ENCODE results near the gene TMEM167B.

TMEM167B gene

DNA sequence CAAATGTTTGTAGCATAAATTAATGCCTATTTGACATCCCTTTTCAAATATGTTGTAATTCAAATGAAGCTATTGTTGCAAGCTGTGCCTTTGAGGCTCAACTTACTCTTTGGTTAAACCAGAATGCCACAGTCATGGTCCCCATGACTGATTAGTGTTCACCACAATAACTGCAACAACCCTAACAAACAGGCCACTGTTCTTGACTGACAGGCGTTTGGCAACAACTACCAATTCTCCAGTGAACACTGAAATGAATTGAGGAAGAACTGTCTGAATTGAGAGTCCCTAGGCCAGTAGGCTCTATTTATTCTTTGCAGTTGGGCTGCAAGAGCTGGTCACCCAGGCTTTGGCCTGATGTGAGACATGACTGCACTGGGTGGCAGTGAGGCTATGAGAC is 6.6 kb upstream of the TMEM167B start:
- no peak for DNase-seq

DNA sequence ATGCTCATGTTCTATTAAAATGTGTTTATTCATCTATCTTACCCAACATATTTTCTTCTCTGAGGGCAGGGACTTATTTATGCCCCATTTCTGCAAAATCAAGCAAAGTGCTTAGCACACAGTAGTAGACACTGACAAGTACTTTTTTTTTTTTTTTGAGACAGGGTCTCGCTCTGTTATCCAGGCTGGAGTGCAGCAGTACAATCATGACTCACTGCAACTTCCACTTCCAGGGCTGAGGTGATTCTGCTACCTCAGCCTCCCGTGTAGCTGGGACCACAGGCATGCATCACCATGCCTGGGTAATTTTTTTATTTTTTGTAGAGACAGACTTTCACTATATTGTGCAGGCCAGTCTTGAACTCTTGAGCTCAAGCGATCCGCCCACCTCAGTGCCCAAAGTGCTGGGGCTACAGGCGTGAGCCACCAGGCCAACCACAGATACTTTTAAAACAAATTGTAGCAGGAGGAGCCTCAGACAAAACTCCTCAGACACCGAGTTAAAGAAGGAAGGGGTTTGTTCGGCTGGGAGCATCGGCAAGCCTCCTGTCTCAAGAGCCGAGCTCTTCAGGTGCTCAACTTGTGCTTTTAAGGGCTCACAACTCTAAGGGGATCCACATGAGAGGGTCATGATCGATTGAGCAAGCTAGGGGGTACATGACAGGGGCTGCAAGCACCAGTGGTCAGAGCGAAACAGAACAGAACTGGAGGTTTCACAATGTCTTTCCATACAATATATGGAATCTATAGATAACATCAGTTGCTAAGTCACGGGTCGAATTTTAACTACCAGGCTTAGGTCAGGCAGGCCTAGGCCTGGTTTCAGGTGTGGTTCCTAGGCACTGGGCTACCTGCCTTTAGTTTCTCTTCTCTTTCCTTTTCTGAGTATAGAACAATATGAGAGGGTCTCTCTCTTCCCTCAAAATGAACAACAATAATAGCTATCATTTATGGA is 5.7 kb upstream of the TMEM167B start:
- no peak for DNase-seq

DNA sequence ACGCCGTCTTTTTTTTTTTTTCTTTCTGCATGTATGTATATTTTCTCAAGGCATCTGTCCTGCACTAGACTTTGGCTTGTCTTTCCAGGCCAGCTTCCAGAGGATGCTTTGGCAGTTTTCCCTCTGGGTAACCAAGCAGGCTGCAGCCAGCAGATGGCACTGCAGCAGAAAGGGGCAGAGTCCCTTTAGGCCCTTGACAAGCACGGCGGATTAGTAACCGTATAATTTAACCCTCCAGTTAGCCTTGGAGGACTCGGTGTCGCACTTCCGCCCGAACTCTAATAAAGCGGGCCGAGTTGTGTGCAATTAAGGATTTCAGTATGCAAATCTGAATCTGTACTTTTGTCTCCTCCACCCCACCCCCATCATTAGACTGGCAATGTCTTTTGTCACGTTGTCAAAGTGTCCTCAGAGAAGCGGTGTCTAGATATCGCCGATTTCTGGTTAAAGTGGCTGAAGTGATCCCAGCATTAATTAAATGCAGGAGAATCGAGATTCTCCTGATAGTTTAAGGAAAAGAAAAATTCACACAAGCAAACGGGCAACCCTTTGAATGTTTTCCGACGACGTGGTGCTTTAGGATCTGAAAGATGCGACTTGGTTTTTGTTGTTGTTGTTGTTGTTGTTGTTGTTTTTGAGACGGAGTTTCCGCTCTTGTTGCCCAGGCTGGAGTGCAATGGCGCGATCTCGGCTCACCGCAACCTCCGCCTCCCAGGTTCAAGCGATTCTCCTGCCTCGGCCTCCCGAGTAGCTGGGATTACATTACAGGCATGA is 1.1 kb upstream of the TMEM167B start:
- DNase-seq, result no peak

DNA sequence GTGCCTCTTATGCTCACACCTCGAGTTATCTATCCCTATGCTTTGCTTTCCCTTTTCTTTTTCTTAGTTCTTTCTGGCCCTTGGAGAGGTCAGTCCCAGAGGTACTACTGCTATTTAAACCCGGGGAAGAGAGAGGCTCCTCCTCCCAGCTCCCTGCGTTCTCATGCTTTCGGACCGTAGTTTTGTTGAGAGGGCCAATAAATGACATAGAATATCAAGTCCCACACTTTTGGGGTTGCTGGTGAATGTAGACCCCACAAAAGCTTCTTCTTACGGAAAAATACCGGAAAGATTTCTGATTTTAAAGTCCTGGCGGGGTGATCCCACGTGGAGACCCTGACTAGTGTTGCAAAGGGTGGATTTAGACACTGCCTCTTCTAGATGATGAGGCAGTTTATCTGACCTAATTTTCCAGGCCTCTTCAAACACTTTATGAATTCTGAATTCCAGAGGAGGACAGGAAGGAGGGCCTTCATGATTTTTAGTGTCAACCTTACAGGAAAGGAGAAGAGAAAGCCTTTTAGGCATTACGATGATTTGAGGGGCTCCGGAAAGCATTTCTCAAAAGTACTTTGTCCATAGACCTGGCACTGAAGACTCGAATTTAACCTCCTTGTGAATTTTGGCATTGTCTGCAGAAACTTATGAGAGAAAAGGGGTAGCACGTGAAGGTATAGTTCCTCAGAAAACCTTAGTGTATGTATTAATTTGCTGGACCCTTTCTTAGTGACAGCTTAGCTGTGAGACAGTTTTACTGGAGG is 694 bp downstream of the TMEM167B start:
- DNase-seq, result no peak

DNA sequence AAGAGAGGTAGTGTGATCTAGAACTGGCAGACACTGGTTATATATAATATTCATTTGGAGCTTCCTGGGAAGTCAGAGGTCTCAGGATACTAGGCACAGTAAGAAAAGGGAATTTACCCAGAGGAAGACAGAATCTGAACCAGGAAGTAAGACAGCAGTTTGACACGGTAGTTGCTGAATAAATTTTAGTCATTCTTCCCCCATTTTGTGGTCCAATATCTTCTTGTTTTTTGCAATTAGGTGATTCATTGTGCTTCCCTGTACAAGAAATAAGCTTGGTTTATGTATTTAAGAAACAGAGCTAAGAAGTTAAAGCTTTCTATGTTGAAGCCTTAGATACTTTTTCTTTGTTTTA is 1.3 kb downstream of the TMEM167B start:
- DNase-seq, result no peak

DNA sequence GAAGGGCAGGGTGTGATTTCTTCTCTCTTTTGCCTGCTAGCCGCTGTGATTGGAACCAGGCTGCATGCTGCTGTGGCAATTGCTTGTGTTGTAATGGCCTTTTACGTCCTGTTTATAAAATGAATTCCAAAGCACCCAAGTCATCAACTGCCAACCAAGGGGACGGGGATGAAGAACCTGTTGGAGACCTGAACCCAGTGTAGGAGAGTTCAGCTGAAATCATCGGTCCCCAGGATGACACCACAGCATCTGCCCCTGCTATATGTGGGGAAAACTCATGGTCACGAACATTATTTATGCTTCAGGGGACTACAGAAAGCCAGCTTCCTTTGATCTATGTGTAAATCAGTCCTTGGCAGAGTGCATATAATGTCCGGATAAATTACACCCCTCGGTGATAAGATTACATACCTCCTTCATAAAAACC is 3.8 kb downstream of the TMEM167B start:
- no peak for DNase-seq

DNA sequence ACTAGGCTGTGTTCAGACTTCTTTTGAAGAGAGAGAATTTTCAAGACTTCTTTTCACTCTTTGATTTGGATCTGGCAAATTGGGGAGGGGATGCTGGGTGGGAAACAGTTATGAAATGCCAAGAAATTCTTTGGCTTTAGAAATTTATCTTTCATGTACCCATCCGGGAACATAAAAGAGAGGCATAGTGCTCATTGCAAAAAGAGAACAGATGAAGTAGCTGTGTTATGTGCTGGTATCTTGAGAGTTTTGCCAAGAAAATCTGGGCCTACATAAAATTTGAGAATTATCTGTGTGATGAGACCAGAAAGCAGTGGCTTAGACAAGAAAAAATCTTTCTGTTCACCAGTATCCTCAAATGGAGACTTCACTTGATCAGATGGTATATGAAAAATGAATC is 4.3 kb downstream of the TMEM167B start:
- DNase-seq, result no peak

DNA sequence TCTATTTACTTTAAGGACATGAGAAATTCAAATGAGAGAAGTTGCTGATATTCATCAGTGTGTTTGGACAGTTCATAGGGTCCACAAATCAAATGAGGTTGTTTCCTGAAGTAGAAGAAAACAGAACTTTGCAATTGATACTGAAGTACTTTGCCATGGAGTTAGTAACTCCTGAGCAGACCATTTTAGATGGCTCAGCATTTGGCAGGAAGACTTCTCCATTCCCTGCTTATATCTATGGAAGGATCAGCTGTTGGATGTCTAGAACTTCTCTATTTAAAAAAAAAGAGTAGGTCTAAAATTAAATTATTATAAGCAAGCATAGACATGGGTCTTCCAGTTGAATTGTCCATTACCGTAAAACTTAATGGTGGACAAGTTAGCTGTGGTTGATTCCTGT is 5.1 kb downstream of the TMEM167B start:
- no peak for DNase-seq

DNA sequence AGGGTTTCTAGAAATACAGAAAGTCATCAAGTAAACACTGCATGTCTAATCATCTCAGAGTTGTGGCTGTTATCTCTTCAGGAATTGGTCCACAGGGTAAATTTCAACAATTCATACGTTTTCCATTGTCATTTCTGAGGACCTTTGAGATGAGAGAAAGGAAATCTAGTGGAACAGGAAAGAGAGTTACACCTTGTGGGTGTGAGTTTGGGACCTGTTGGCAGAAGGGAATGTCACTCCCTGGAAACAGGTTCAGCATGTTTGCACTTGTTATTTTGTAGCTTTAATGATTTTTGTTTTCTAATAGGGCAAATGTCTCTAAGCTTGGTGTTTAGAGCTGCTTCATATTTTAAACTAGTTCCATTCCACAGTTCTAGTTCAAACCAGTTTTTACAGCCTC is 5.6 kb downstream of the TMEM167B start:
- no peak for DNase-seq

DNA sequence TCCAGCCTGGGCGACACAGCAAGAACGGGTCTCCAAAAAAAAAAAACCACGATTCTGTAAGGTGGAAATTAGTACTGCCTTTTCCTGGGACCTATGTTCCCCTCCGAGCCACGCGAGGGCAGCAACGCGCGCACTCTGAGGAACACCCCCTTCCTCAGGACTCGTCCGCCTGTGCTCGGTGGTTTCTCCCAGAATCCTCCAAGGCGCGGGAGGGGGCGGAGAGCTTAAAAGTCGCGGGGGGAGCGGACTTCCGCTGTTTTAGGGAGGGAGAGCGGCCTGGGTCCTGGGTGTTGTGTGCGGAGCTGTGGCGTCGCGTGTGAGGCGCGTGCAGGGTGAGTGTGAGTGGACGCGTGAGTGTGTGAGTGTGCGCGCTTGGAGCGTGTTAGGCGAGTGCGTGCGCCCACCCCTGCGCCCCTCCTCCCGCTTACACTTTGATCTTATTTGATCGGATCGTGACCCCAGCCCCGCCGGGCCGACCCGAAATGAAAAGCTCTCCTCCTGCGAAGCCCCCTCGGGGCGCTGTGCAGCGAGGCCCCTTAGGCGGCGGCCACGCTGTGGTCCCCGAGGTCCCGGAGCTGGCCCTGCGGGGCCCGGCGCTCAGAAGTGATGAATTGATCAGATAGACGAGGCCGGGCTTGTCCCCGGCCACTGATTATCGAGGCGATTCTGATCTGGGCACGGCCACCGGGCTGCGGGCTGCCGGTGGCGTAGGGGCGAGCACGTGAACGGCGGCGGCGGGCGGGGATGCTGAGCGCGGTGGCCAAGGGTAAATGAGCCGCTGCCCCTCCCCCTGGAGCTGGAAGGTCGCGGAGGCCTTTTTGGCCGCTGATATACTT is 9.6 kb downstream of the TMEM167B start:
- peak; percentile 95 for DNase-seq

DNA sequence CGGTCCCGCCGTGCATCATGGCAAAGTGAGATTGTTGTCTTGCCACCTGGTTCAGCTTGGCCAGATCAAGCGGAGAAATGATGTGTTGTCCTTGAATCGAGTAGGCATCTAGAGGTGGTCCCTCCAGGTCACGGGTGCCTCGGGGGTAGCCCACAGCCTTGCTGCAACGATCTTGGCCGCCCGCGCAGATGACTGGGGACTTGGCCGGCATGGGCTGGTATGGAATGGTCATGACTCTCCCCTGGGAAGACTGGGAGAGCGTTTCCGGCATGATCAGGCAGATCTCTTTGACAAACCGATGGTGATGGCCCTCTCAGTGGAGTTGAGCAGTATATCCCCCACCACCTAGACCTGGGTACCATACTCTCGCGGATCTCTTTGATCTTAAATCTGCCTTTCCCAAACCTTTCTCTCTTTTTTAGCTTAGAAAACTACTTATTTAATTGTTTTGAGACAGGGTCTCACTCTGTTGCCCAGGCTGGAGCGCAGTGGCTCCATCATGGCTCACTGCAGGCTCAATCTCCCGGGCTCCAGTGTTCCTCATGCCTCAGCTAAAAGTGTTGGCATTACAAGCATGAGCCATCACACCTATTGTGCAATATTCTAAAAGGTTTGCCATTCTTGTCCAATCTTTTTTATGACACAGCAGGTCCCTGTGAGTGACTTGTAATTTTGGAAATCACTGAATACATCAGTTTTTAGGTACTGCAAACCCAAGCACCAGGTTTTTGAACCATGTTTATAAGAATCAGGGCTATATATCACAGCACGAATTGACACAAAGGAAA is 14.0 kb downstream of the TMEM167B start:
- no peak for DNase-seq

DNA sequence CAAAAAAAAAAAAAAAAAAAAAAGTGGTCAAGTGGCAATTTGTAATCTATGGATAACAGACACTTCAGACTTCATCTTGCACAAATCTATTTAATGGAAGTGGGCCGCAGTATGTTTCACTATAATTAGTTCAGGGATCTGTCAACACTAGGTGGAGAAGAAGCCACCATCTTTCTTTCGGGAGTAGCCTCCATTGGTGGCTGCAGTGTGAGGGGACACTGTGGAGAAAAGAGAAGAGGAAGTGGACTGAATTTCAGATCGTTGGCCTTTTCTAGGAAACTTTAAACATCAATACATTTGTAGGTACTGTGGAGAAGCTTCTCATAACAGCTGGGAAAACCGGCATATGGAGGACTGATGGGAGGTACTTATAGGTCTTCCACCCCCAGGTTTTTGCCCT is 15.3 kb downstream of the TMEM167B start:
- no peak for DNase-seq

DNA sequence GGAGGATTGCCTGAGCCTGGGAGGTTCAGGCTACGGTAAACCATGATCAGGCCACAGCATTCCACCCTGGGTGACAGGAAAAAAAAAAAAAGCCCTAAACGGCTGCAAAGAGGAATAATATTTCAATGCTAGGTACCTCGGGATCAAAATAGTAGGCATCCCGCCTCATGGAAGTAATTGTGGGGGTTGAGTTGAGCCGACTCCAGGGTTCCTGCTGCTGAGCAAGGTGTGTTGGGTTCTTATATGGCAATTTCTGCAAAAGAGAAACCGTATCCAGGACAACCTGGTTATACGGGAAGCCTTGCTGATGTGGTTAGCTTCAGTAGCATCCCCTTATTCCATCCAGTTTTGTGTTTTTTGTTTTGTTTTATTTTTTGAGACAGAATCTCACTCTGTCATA is 17.2 kb downstream of the TMEM167B start:
- no peak for DNase-seq

DNA sequence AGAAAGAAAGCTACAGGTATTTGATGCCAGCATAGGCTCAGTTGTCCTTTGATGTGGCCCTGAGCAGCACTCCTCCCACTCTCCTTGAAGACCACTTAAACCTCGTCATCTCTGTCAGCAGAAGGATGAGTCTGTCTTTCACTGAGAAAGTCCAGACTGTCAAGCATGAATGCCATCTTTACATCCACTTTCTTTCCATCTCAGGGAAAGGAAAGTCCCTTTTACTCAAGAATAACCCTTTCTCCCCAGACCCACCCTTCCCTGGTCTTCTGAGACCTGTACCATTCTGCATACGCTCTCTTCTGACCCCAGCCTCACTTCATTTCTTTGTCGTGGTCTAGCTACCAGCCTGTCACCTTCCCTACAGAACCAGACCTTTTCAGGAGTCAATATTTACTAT is 19.3 kb downstream of the TMEM167B start:
- DNase-seq, result no peak

DNA sequence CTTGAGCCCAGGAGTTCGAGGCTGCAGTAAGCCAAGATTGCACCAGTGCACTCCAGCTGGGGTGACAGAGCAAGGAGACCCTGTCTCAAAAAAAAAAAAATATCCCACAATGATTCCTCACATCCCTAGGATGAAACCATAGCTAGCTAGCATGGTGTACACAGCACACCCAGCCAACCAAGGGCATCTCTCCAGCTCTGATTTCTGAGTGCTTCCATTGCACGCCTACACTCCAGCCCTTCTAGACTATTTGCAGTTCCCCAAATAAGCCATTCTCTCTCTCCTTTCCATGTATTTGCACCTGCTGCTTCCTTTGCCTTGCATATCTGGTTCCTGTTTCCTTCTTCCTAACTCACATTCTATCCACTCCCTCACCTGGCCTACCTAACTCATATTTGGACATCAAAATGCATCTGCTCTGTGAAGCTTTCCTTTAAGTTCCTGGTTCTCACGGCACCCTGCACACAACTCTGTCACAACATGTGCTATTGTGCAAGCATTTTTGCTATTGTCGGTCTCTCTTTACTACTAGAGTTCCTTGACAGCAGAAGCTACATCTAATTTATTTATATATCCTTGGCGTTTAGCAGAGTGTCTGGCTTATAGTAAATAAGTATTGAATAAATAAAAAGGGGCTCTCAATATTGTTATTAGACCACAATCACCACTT is 21.0 kb downstream of the TMEM167B start:
- no peak for DNase-seq

DNA sequence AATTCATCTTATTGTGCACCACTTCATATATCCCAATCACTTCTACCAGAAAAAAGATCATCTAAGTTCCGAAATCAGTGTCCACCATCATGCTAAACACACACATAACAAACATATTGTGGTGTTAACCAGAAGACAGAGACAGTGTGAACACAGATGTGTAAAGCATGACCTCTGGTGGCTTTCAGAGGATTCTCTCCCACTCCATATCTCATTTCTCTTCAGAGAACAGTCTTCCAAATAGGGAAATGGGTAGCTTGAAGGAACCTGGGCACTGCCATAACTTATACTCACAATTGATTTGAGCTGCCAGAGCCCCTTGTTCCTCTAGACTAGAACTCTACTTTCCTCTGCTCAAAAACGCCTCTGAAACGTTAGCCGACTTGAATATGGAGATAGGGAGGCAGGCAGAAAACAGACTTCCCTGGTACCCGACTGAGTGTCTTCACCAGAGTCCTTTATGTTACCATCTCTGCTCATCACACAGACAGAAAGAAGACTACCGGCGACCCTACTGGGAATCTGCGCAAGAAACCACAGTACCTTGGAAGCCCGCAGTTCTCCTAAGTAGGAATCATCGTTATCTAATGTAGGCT is 21.6 kb downstream of the TMEM167B start:
- no peak for DNase-seq

DNA sequence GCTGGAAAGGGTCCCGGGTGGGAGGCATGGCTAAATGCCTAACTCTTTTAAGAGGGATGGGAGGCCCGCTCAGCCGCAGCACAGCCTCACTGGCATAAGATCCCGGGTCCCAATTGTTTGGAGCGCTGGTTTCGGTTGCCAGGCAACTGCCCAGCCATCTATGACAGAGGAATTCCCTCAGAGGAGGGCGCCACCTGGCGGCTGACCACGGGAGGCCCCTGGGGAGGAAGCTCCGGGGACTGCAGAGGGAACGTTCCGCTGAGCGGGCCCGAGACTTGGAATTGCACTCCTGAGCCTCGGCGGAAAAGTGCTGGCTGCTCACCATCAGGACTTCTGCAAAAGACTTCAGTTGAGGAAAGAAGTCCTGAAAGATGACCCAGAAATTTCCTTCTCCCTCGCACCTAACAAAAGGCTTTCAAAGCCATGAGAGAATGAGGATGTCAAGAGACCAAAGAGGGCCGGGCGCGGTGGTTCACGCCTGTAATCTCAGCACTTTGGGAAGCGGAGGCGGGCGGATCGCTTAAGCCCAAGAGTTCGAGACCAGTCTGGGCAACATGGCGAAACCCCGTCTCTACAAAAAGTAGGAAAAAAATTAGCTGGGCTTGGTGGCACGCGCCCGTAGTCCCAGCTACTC is 22.2 kb downstream of the TMEM167B start:
- DNase-seq, result peak; percentile 77

DNA sequence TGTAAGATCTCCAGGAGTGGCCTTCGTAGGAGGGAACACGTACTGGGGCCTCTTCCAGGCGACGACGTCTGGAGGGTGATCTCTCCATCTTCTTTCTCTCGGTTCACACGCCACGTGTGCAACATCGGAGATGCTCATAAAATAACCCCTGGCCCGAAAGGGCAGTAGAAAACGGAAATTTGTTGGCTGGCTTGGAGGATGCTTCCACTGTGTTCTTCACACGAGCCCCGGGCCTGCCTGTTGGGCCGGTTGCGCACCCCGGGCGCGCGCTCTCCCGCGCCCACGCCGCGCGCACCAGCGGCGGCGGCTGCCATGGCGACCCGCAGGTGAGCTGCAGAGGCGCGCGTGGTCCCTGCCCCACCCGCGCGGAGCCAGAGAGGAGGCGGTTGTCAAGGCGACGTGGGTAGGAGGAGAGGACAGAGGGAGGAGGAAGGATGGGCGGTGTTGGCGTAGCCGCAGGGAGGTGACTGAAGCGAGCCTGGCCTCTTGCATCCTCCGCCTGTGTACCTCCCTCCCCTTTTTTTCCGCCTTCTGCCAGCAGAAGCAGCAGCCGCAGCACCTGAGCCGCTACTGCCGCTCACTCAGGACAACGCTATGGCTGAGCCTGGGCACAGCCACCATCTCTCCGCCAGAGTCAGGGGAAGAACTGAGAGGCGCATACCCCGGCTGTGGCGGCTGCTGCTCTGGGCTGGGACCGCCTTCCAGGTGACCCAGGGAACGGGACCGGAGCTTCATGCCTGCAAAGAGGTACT is 23.2 kb downstream of the TMEM167B start, which contains the start of gene ELAPOR1:
ELAPOR1 (plus strand) TSS at position 526 of the 752 bp plus-strand sequence; CDS start at position 595, 69 bp downstream.
- peak; percentile 86 for DNase-seq

DNA sequence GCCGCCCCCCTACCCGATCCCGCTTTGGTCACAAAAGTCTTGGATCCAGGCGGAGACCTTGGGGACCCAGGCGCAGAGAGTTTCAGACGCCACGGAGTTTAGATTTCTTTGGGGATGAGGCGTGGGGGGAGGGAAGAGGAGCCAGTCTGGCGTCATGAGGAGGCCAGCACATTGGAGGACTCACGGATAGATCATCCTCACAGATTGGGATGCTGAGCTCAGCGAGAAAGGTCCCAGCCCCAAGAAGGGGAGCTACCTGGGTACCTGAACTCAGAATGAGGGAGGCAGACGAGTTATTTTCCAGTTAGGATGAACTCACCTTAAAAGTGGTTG is 23.7 kb downstream of the TMEM167B start:
- no peak for DNase-seq
